DOHH2 (cell line): ENCODE data around the gene SPEM2.

Source experiments
- H3F3A ChIP-seq: fragments of 200-600 bp; sonication (generic), shearing (Covaris generic); 2 replicates; pipeline ENCODE4 v1.6.0; 2016; ENCODE audit warnings: antibody characterized with exemption, mild to moderate bottlenecking; ENCODE audit not compliant: control insufficient read depth, insufficient read depth
- H3K27ac ChIP-seq: fragments of 200-600 bp; sonication (generic); 2 replicates; pipeline ENCODE4 v1.5.1; 2014; ENCODE audit warnings: low read depth, mild to moderate bottlenecking, low read length, moderate library complexity
- H3K27me3 ChIP-seq: fragments of 200-600 bp; sonication (generic); 2 replicates; pipeline ENCODE4 v1.6.1; 2014; ENCODE audit warnings: mild to moderate bottlenecking, low read length, mixed read lengths; ENCODE audit not compliant: control insufficient read depth
- H3K36me3 ChIP-seq: fragments of 200-600 bp; sonication (generic); 2 replicates; pipeline ENCODE4 v1.6.1; 2014; ENCODE audit warnings: mild to moderate bottlenecking, low read length, moderate library complexity, mixed read lengths; ENCODE audit not compliant: control insufficient read depth
- H3K4me1 ChIP-seq: fragments of 200-600 bp; sonication (generic); 2 replicates; pipeline ENCODE4 v1.6.1; 2014; ENCODE audit warnings: mild to moderate bottlenecking, low read length, mixed read lengths; ENCODE audit not compliant: control insufficient read depth
- H3K4me2 ChIP-seq: fragments of 200-600 bp; sonication (generic); 2 replicates; pipeline ENCODE4 v1.6.0; 2014; ENCODE audit warnings: mild to moderate bottlenecking, low read length, moderate library complexity
- H3K4me3 ChIP-seq: fragments of 200-600 bp; sonication (generic); 2 replicates; pipeline ENCODE4 v1.5.1; 2014; ENCODE audit warnings: mild to moderate bottlenecking, low read length, mixed read lengths
- H3K79me2 ChIP-seq: fragments of 200-600 bp; sonication (generic); 2 replicates; pipeline ENCODE4 v1.6.1; 2014; ENCODE audit warnings: mild to moderate bottlenecking, low read length, mixed read lengths; ENCODE audit not compliant: control insufficient read depth
- H3K9me2 ChIP-seq: fragments of 200-600 bp; sonication (generic); replicated peaks from 2 replicates; pipeline ENCODE4 v1.6.1; 2014; ENCODE audit warnings: mild to moderate bottlenecking, low read length, mixed read lengths; ENCODE audit not compliant: control insufficient read depth
- H3K9me3 ChIP-seq: fragments of 200-600 bp; sonication (generic); 2 replicates; pipeline ENCODE4 v1.6.1; 2014; ENCODE audit warnings: antibody characterized with exemption, low read length, mixed read lengths; ENCODE audit not compliant: control insufficient read depth, insufficient read depth
- H4K20me1 ChIP-seq: fragments of 200-600 bp; sonication (generic); 2 replicates; pipeline ENCODE4 v1.6.0; 2014; ENCODE audit warnings: low read depth, mild to moderate bottlenecking, antibody characterized with exemption, low read length, moderate library complexity; ENCODE audit not compliant: control insufficient read depth, insufficient read depth
- CTCF ChIP-seq: fragments of 200-600 bp; sonication (generic); IDR thresholded peaks from one replicate; pipeline ENCODE4 v1.5.1; 2014; ENCODE audit warnings: antibody characterized with exemption, mild to moderate bottlenecking, low read depth, low read length; ENCODE audit not compliant: poor library complexity, severe bottlenecking
- EZH2phosphoT487 ChIP-seq: fragments of 200-600 bp; sonication (generic); IDR thresholded peaks from 2 replicates; pipeline ENCODE4 v1.6.1; 2017; ENCODE audit warnings: borderline replicate concordance, mild to moderate bottlenecking, antibody characterized with exemption, low read length, moderate library complexity, mixed read lengths

The SPEM2 gene

GRCh38 chr17:7445619-7445968 is 20.2 kb downstream of the SPEM2 start:
- Histone ChIP-seq H3K4me2 (peak overlapping the region; percentile 53), H3K27me3 (peaks cover 46% of the 10 kb centered on the region), H4K20me1 (no peaks in the 10 kb centered on the region; the same call in 1 of the 2 replicates), H3K9me2 (no peaks in the 10 kb centered on the region), H3K27ac (no peak overlapping the region), H3F3A (no peaks in the 10 kb centered on the region), H3K36me3 (no peaks in the 10 kb centered on the region), H3K4me3 (peak overlapping the region; percentile 35; the same call in 1 of the 2 replicates), H3K79me2 (no peaks in the 10 kb centered on the region), H3K9me3 (no peaks in the 10 kb centered on the region), H3K4me1 (peaks cover 18% of the 10 kb centered on the region)
- TF ChIP-seq EZH2phosphoT487 (no peak; the same call in 1 of the 2 replicates), CTCF (no peak)

- Histone ChIP-seq H3K36me3 (no peaks in the 10 kb centered on the region), H3F3A (no peaks in the 10 kb centered on the region), H3K79me2 (no peaks in the 10 kb centered on the region), H3K9me2 (no peaks in the 10 kb centered on the region), H3K9me3 (no peaks in the 10 kb centered on the region), H3K4me2 (no peak overlapping the region), H3K4me1 (peaks cover 14% of the 10 kb centered on the region), H3K27me3 (peaks cover 31% of the 10 kb centered on the region), H4K20me1 (no peaks in the 10 kb centered on the region; the same call in 1 of the 2 replicates), H3K27ac (no peak overlapping the region), H3K4me3 (no peak overlapping the region)
- TF ChIP-seq CTCF = no peak
- no peak for TF ChIP-seq EZH2phosphoT487
Observed at GRCh38 chr17:7448461-7448860, 23.0 kb downstream of the SPEM2 start.

- no peak overlapping the region for H3K27ac ChIP-seq
Observed at GRCh38 chr17:7459961-7460545, 34.6 kb downstream of the SPEM2 start.

More at GRCh38 chr17:7459961-7460545, 34.6 kb downstream of the SPEM2 start:
- Histone ChIP-seq H3K4me1 (peaks cover 10% of the 10 kb centered on the region), H3K79me2 (peaks cover 5% of the 10 kb centered on the region; the same call in 1 of the 2 replicates), H3K4me3 (no peak overlapping the region), H3K9me3 (no peaks in the 10 kb centered on the region), H4K20me1 (no peaks in the 10 kb centered on the region), H3K27me3 (no peaks in the 10 kb centered on the region), H3K9me2 (no peaks in the 10 kb centered on the region), H3F3A (0 out of 2 replicates have a peak, but pooled peaks cover 5% of the 10 kb centered on the region), H3K36me3 (no peaks in the 10 kb centered on the region), H3K4me2 (no peak overlapping the region)
- TF ChIP-seq EZH2phosphoT487 (no peak), CTCF (no peak)
